RWPE2 (cell line): ENCODE measurements around the gene OR10A7.
A peak's percentile ranks its signal among the peaks of the same experiment; 100 is the strongest.

Source experiments
- ATAC-seq: fragments of 200-7000 bp; cut with Tn5 transposase; 3 replicates; pipeline ENCODE4 v1.9.1; 2021; ENCODE audit warnings: low read depth
- DNase-seq: peaks from one replicate; pipeline ENCODE4 v3.0.0-alpha.2; 2020; ENCODE audit warnings: low spot score
- H3K27ac ChIP-seq: fragments of 450-650 bp; 2 replicates; pipeline ENCODE4 v1.5.1; 2017; ENCODE audit warnings: mild to moderate bottlenecking; ENCODE audit not compliant: poor library complexity, severe bottlenecking
- H3K27me3 ChIP-seq: fragments of 250-450 bp; sonication (Bioruptor Pico); 2 replicates; pipeline ENCODE4 v1.5.1; 2021; ENCODE audit warnings: mild to moderate bottlenecking, moderate library complexity; ENCODE audit not compliant: insufficient read depth, poor library complexity, severe bottlenecking
- H3K36me3 ChIP-seq: fragments of 250-450 bp; sonication (Bioruptor Pico); 2 replicates; pipeline ENCODE4 v1.5.1; 2020; ENCODE audit warnings: low read depth, mild to moderate bottlenecking, moderate library complexity
- H3K4me1 ChIP-seq: fragments of 250-450 bp; sonication (Bioruptor Pico); 2 replicates; pipeline ENCODE4 v1.5.1; 2021; ENCODE audit warnings: mild to moderate bottlenecking, moderate library complexity; ENCODE audit not compliant: insufficient read depth, poor library complexity, severe bottlenecking
- H3K4me3 ChIP-seq: fragments of 250-450 bp; sonication (Bioruptor Pico); 2 replicates; pipeline ENCODE4 v1.5.1; 2021; ENCODE audit warnings: mild to moderate bottlenecking, moderate library complexity; ENCODE audit not compliant: severe bottlenecking
- H3K9me3 ChIP-seq: fragments of 250-450 bp; sonication (Bioruptor Pico); 2 replicates; pipeline ENCODE4 v1.5.1; 2021; ENCODE audit warnings: mild to moderate bottlenecking, moderate library complexity; ENCODE audit not compliant: severe bottlenecking
- TF ChIP-seq, protein P1 (sequence below): fragments of 450-650 bp; IDR thresholded peaks from one replicate; pipeline ENCODE4 v1.5.1; 2017; ENCODE audit warnings: mild to moderate bottlenecking, moderate library complexity; ENCODE audit not compliant: poor library complexity, severe bottlenecking

The OR10A7 gene

DNA sequence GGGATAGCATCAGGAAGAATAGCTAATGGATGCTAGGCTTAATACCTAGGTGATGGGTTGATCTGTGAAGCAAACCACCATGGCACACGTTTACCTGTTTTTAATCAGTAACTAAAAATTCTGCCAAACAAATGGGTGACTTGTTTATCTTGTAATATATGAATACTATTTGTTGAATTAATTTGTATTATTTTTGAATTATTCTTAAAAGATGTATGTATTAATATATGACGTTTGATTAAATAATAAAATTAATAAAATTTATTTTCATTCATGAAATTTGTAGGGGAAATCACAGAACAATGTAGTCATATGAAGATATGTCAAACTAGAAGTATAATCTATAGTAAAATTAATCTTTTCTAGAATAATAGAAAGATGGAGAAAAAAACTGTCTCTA, 32.3 kb upstream of the OR10A7 start:
- no peak for DNase-seq
- Histone ChIP-seq H3K36me3 (no peaks in the 10 kb centered on the region), H3K27ac (no peak overlapping the region), H3K4me3 (no peak overlapping the region), H3K9me3 (no peaks in the 10 kb centered on the region), H3K27me3 (peaks cover 31% of the 10 kb centered on the region), H3K4me1 (no peaks in the 10 kb centered on the region)
- ATAC-seq, result no peak
- TF ChIP-seq, protein P1, sequence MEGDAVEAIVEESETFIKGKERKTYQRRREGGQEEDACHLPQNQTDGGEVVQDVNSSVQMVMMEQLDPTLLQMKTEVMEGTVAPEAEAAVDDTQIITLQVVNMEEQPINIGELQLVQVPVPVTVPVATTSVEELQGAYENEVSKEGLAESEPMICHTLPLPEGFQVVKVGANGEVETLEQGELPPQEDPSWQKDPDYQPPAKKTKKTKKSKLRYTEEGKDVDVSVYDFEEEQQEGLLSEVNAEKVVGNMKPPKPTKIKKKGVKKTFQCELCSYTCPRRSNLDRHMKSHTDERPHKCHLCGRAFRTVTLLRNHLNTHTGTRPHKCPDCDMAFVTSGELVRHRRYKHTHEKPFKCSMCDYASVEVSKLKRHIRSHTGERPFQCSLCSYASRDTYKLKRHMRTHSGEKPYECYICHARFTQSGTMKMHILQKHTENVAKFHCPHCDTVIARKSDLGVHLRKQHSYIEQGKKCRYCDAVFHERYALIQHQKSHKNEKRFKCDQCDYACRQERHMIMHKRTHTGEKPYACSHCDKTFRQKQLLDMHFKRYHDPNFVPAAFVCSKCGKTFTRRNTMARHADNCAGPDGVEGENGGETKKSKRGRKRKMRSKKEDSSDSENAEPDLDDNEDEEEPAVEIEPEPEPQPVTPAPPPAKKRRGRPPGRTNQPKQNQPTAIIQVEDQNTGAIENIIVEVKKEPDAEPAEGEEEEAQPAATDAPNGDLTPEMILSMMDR, result no peak

DNA sequence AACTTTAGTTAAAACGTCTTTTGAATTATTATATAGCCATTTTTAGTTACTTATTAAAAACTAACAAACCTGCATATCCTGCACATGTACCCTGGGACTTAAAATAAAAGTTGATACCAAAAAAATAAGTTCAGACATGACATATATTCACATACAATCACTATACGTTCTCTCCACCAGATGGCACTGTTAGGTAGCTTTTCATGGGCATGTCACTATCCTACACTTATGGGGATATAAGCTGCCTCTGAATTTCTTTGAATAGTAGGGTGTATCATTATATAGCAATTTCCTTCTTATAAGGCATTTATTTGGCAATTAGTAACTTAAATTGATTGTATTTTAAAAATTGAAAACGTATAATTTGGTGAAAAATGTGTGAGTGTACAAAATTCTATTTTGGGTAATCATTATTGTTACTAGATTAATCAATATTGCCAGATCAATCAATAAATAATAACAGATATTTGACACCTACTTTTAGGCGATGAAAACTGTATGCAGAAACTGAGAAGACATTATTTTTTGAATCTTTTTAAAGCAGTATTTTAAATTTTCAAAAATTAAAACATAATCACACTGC, 31.8 kb upstream of the OR10A7 start:
- Histone ChIP-seq H3K4me1 (no peaks in the 10 kb centered on the region), H3K4me3 (no peak overlapping the region), H3K36me3 (no peaks in the 10 kb centered on the region), H3K27ac (no peak overlapping the region), H3K27me3 (peaks cover 27% of the 10 kb centered on the region), H3K9me3 (no peaks in the 10 kb centered on the region)
- peak; percentile 77; the same call in 2 of the 3 replicates for ATAC-seq
- no peak for DNase-seq
- TF ChIP-seq, protein P1, result peak; percentile 83

- DNase-seq (no peak), ATAC-seq (no peak)
- TF ChIP-seq, protein P1, result no peak
- H3K4me1 ChIP-seq, result no peaks in the 10 kb centered on the region
- no peak overlapping the region for H3K27ac ChIP-seq
- H3K36me3 ChIP-seq, result no peaks in the 10 kb centered on the region
- H3K4me3 ChIP-seq, result no peak overlapping the region
- no peaks in the 10 kb centered on the region for H3K9me3 ChIP-seq
- H3K27me3 ChIP-seq, result no peaks in the 10 kb centered on the region
Measured at GRCh38 chr12:55194382-55194781, 26.4 kb upstream of the OR10A7 start.

DNA sequence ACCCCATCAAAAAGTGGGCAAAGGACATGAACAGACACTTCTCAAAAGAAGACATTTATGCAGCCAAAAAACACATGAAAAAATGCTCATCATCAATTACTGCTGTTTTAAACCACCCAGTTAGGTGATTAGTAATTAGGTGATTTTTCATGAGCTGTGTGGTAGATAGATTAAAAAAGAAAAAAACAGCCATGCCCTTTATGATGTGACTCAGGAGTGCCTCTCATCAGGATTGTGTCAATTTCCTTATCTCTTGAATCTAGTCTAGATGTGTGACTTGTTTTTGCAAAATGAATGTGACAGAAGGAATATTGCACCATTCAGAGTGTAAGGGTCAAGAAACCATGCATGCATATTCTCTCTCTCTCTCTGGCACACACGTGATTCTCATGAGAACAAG, 5.7 kb downstream of the OR10A7 start:
- H3K4me3 ChIP-seq, result no peak overlapping the region
- no peak for ATAC-seq
- no peaks in the 10 kb centered on the region for H3K4me1 ChIP-seq
- H3K9me3 ChIP-seq, result no peaks in the 10 kb centered on the region
- TF ChIP-seq, protein P1, result no peak
- H3K36me3 ChIP-seq, result no peaks in the 10 kb centered on the region
- H3K27me3 ChIP-seq, result peaks cover 31% of the 10 kb centered on the region
- DNase-seq, result no peak
- H3K27ac ChIP-seq, result no peak overlapping the region

DNA sequence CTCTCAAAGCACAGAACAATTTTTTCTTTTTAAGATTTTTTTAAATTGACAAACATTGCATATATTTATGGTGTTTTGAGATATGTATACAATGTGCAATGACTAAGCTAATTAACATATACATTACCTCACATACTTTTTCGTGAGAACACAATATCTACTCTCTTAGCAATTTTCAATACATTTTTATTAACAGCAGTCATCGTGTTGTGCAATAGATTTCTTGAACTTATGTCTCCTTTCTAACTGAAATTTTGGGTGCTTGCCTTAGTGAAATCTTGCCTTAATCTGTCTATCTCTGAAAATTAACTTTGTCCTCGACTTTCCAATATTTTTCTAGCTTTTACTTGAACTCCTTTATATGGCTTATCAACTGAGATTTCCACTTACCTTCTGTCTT, 6.8 kb downstream of the OR10A7 start:
- DNase-seq (no peak), ATAC-seq (no peak)
- Histone ChIP-seq H3K27ac (no peak overlapping the region), H3K27me3 (peaks cover 37% of the 10 kb centered on the region), H3K36me3 (no peaks in the 10 kb centered on the region), H3K4me3 (no peak overlapping the region), H3K4me1 (no peaks in the 10 kb centered on the region), H3K9me3 (no peaks in the 10 kb centered on the region)
- TF ChIP-seq, protein P1, result no peak
